NCI-H146 treated with DMSO at 0.1 percent for 48 hours (cell line): ENCODE data around the gene HSBP1L1.
"Not testable (repeated sequence)": the region's sequence is repeated elsewhere in the genome, so short reads cannot be mapped to it uniquely, and the experiment has no call there.

Source experiments
- DNase-seq: peaks from one replicate; lab custom pipeline; 2025; ENCODE audit not compliant: unreplicated experiment; lab: John Stamatoyannopoulos, UW

The HSBP1L1 gene

DNA sequence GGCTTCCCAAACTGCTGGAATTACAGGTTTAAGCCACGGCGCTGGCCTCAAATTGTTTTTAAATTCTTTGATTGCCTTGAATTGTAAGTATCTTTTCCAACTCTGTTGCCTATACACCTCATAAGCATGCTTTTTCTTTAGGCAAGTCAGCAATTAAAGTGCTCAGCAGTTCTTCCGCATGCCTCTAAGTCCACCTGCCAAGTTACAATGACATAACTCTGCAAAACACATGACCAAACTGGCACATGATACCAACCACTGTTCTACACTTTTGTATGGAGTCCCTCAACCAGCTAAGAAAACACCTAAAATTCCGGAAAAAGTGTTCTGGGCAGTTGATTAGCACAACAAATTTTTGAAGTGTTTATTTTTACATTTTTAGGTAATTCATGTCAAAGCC is 18.8 kb downstream of the HSBP1L1 start:
- DNase-seq, result no peak

DNA sequence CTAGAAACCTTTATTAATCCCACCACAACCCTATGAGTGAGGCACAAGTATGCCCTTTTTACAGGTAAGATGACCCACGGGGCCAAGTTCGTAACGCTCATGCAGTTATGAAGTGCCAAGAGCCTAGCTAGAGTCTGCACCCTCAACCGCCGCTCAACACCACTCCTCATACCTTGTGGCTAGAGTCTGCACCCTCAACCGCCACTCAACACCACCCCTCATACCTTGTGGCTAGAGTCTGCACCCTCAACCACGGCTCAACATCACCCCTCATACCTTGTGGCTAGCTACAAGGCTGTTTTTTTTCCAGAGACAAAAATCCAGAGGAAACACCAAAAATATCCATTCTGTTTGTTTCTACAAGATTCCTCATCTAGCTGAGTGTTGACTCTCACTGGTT is 19.4 kb downstream of the HSBP1L1 start:
- DNase-seq, result no peak

DNA sequence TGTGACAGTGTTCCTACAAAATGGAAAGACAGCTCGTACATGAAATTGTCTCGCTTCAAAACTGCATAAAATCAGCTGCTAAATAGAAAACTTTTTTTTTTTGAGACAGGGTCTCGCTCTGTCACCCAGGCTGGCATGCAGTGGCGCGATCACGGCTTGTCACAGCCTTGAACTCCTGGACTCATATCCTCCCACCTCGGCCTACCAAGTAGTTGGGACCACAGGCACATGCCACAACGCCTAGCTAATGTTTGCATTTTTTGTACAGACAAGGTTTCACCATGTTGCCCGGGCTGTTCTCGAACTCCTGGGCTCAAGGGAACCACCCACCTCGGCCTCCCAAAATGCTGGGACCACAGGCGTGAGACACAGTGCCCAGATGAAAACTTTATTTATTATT is 20.7 kb downstream of the HSBP1L1 start:
- DNase-seq, result no peak

DNA sequence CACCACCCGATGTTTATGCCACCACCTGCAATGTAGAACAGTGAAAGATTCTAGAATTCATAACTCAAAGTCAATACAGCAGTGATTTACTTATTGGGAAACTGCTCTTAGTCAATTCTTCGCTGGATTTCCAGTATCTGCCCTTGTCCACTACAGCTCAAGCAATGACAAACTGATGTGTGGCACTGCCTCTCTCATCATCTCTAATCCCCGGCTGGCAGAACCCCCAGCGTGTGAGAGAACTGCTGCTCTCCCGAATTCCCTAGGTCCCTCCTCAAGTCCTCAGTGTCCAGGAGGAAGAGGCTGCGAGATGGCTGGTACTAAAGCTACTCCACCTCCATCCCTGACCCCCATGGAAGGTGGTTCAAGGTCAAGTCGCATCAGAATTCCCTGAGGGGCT is 22.3 kb downstream of the HSBP1L1 start:
- no peak for DNase-seq

DNA sequence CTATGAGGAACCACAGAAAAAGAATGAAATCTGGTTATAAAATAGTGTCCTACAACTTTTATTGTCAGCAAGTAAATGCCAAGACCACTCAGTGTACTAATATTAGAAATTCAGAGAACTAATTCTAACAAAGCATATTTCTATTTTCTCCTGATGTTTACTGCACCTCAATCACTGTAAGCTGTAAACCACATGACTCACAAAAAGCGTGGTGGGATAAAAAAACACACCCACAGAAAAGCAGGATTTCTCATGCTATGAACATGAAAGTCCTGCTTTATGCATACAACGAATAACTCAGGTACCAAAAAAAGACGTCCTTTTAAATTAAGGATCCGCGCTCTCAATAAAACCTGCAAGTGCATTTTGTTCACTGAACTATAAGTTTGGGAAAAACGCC is 23.1 kb downstream of the HSBP1L1 start:
- DNase-seq, result no peak

DNA sequence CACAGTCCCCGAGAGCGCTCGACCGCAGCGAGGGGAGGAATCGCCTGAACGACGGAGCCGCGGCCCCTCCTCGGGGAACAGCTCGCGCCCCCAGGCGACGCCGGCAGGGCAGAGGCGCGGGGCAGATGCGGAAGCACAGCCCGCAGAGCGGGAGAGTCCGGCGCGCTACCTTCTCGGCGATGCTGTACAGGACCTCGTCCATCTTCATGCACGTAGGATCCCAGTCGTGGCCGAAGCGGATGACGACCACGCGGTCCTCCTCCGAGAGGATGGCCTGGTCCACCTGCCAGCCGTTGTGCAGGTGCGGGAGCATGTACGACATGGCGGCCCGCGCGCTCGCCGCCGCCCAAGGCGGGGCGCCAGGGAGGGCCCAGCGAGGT is 23.6 kb downstream of the HSBP1L1 start:
- peak; percentile 71 for DNase-seq

DNA sequence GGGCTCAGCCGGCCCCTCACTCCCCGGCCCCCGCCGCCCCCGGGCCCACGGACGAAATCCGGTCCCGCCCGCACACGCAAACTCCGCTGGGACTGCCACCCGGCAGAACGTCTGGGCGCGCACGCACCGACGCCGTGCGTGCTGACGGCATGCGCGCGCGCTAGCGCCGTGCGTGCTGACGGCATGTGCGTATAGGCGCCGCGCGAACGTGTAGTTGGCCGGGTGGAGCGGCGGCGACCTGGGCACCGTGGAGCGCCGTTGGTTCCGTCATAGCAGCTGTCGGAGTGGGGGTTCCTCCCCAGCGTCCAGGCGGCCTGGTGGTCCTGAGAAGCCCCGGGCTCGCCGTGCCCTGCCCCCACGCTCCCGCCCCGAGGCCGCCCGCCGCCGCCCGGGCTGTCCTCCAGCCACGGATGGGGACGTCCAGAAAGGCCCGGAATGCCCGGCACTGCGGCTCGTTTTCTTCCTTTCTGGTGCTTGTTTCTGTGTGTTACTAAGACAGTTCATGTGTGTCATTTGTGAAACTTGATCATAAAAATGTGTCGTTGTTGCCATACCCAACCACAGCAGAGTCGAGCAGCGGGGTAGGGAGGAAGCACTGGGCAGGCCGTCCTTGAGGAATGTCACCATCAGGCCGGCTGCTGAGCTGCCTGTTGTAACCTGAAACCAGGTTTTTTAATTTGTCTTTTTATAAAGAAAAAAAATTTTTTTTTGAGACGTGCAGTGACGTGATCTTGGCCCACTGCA is 24.2 kb downstream of the HSBP1L1 start, which contains the start of gene TXNL4A:
Gene TXNL4A (minus strand): TSS at position 113 of the 744 bp plus-strand sequence. CDS start 171 bp downstream, outside the sequence.
- DNase-seq, result peak; percentile 85

DNA sequence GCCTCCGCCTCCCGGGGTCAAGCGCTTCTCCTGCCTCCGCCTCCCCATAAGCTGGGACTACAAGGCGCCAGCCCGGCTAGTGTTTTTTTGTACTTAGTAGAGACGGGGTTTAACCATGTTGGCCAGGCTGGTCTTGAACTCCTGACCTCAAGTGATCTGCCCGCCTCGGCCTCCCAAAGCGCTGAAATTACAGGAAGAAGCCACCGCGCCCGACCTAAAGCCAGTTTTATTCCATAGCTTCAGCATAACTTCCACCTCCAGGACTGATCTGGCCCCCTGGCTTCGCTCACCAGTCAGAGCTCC is 24.7 kb downstream of the HSBP1L1 start:
- no peak for DNase-seq

DNA sequence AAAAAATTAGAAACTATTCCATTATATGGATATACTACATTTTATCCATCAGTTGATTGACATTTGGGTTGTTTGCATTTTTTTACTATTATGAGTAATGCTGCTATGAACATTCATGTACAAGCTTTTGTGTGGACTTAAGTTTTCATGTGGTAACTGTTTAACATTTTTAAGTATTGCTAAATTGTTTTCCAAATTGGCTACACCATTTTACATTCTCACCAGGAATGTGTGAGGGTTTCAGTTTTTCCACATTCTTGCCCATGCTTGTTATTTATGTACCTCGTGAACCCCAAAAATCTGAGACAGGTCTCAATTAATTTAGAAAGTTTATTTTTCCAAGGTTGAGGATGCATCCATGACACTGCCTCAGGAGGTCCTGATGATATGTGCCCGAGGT is 27.1 kb downstream of the HSBP1L1 start:
- DNase-seq, result no peak

DNA sequence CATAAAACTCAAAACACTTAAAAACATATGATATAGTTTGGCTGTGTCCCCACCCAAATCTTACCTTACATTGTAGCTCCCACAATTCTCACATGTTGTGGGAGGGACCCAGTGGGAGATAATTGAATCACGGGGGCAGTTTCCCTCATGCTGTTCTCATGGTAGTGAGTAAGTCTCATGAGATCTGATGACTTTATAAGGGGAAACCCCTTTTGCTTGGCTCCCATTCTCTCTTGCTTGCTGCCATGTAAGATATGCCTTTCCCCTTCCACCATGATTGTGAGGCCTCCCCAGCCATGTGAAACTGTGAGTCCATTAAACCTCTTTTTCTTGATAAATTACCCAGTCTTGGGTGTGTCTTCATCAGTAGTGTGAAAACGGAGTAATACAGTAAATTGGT is 35.3 kb downstream of the HSBP1L1 start:
- DNase-seq, result not testable (repeated sequence)

DNA sequence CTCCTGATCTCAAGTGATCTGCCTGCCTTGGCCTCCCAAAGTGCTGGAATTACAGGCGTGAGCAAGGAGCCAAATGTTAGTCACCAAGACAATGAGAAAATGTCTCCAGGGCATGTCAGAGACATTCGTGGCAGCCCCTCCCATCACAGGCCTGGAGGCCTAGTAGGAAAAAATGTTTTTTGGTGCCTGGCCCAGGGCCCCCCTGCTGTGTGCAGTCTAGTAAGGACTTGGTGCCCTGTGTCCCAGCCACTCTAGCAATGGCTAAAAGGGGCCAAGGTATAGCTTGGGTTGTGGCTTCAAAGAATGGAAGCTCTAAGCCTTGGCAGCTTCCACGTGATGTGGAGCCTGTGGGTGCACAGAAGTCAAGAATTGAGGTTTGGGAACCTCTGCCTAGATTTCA is 36.4 kb downstream of the HSBP1L1 start:
- no peak for DNase-seq

DNA sequence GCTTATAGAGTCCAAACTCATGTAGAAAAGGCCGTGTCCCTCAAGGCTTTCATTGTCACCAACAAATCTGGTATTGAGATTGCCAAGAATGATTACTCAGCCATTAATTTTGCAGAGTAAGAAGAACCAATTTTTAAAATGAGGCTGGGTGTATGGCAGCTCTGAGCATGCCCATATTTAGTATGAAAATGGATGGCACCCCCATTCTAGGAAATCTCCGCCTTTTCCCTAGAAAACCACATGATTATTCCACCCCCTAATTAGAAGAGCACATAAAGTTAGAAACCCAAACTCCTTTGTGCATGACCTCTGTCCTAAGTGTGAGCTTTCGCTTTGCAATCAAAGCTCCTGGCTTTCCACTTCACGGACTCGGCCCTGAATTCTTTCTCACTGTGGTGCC is 38.0 kb downstream of the HSBP1L1 start:
- DNase-seq, result no peak

DNA sequence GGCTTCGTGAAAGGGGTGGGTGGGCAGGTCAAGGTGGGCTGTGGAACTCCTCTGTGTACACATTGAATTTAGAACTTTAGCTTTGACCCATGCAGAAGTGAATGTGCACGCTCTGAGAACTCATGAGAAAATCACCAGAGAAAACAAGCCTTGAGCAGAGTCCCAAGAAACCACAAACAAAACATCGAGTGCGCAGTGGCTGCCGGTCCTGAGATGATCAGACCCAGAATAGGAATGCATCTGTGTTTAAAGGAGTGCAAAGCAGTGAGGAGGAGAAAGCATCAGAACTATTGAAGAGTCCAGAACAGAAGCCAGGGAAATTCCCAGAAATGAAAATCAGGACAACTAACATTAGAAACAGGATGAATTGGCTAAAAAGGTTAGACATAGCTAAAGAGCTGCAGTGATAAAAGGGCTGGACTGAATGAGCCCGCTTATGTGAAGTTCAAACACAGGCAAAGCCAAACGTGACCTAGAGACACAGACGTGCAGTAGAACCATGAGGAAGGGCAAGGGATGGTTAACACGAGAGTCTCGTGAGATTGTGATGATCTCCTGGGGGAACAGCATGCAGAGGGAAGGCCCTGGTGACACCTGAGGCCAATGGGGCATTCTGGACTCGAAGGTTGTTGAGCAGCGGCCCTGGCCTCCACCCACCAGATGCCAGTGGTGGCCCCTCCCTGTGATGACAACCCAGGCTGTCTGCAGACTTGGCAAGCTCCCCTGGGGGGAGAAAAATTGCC is 40.3 kb downstream of the HSBP1L1 start:
- DNase-seq, result no peak

DNA sequence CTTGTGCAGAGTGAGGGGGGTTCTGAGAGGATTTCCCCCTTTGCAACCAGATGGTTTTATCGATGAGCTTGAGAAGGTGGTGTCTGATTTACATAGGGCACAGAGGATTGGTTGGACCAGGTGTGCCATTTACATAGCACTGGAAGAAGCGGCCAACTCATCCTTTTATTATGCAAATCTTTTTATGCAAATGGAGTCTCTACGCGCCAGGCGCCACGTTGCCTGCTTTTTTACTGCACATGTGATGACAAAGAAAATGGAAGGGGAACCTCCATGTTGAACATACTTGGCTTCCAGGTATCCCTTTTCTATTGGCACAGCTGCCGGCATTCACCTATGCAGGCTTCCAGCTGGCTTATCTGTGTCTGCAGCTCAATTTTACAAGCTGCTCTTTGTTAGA is 42.3 kb downstream of the HSBP1L1 start:
- peak; percentile 70 for DNase-seq

DNA sequence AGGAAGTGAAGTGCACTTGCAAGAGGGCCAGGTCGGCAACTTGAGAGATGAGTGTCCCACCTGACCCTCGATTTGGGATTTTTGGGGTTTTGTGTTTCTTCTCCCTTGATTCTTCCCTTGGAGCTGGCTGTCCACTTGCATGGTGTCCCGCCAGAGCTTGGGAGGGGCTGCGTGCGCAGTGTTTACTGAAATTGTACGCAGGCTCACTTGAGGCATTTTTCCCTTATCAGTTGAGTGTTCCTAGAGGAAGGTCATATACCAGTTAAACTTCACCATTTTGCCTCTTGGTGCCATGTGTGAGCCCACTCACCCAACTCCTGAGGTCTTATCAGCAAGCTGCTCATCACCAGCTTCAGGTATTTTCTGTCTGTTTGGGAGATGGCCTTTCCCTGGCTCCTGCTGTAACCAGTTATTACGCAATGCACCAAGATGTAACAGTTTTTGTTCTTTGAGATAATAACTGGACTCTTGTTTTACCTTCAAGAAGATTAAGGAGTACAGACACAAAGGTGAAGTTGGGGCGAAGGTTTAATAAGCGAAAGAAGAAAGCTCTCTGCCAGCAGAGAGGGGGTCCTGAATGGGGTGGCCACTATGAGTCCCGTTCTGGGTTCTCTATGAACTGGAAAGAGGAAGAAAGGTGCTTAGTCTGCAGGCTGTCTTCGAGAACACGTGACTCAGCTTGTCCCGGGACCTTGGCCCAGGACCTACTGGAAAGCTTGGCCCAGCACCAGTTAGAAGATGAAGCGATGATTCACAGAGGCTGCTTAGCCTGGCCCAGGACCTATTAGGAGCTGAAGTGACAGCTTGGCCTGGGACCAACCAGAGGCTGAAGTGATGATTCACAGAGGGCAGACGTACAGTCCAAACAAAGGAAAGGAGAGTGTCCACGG is 45.5 kb downstream of the HSBP1L1 start:
- DNase-seq, result no peak

DNA sequence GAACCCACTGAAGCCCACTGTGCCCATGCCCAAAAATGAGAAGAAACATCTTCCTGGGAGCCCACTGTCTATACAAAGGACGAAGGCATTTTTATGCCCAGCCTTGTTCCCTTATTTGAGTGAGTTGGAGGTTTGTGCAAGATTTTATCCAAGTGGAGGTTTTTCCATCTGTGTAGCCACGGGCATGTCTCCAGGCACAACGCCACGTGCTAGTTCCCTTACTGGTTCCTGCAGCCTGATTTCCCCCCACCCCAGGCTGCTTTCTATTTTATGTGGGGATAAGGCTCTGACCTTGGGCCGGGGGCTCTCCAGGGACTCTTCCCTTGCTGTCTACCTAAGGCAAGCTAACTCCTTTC is 46.1 kb downstream of the HSBP1L1 start:
- DNase-seq, result no peak

DNA sequence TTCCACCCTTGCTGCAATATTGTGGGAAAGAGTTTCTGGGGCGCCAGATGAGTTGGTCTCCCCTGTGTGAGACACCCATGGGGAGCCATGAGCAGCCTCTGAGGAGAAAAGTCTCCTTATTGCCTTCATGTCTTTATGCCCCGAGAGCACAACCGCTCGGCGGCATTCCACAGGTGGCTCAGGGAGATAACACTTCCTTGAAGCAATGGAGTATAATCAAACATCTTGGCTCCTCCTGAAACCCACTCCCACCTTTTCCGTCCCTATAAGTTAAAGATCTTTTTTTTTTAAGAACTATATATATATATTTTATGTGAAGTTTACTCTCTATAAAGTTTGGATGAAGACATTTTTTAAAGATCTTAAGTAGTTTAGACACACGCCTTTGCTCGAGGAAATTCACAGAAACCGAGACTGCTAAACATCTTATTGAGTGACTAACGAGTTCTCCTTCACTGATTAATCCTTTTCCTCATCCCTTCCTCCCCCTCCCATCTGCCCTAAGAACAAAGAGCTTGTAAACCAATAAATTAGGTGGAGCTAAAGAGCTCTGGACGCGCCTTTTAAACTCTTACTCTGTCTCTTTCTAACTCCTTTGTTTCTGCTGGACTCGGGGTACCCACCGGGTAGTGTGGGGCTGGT is 47.2 kb downstream of the HSBP1L1 start:
- DNase-seq, result not testable (repeated sequence)

DNA sequence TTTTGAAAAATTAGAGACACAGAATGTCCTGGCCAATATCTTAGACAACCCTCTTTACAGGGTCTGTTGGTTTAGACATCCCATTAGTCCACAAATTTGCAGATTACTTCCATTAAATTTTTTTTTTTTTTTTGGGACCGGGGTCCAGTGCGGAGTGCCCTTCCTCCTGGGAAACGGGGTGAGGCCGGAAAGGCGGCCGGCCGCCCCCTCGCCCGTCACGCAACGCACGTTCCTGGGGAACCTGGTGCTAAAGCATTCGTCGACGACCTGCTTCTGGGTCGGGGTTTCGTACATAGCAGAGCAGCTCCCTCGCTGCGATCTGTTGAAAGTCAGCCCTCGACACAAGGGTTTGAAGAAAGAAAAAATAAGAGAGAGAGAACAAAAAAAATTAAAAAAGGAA is 48.3 kb downstream of the HSBP1L1 start:
- DNase-seq, result no peak
